ENCODE results near the gene TUBGCP4.

GRCh38 chr15:43382310-43382709 lies 11.4 kb downstream of the TUBGCP4 start:
- TF ChIP-seq CTCF (tag by site-specific recombination; IDR thresholded peaks at IDR 0.05) (no peak), ZNF626 (tag by site-specific recombination; IDR thresholded peaks at IDR 0.05) (no peak), ZNF292 (tag by site-specific recombination; IDR thresholded peaks at IDR 0.05; ENCODE audit: borderline replicate concordance, low read depth) (no peak), ZBTB8A (tag by site-specific recombination; IDR thresholded peaks at IDR 0.05) (no peak), ZSCAN18 (tag by site-specific recombination; IDR thresholded peaks at IDR 0.05) (no peak), ZNF558 (tag by site-specific recombination; IDR thresholded peaks at IDR 0.05) (no peak), ZFP3 (tag by site-specific recombination; IDR thresholded peaks at IDR 0.05; ENCODE audit: low read depth) (no peak)

All from HEK293 (cell line).